ELR (cell line): Measurements from ENCODE around the gene THSD4.

Experiments
- DNase-seq: peaks from one replicate; pipeline ENCODE4 v3.0.0-alpha.2; 2015; ENCODE audit warnings: low read depth

The THSD4 gene

GRCh38 chr15:71455878-71456277 is 340.6 kb downstream of the THSD4 start:
- no peak for DNase-seq

GRCh38 chr15:71456362-71456761 is 341.1 kb downstream of the THSD4 start:
- DNase-seq, result no peak

- no peak for DNase-seq
Measured at GRCh38 chr15:71456811-71457210, 341.5 kb downstream of the THSD4 start.

GRCh38 chr15:71458089-71458660 is 342.9 kb downstream of the THSD4 start:
- no peak for DNase-seq

- no peak for DNase-seq
Measured at GRCh38 chr15:71461748-71462147, 346.5 kb downstream of the THSD4 start.

- DNase-seq, result no peak
Measured at GRCh38 chr15:71462638-71463037, 347.4 kb downstream of the THSD4 start.

- DNase-seq, result no peak
Measured at GRCh38 chr15:71463156-71463665, 347.9 kb downstream of the THSD4 start.

- DNase-seq, result peak; percentile 17
Measured at GRCh38 chr15:71465131-71465955, 350.1 kb downstream of the THSD4 start.

- DNase-seq, result no peak
Measured at GRCh38 chr15:71468715-71469114, 353.4 kb downstream of the THSD4 start.

GRCh38 chr15:71469413-71469812 is 354.1 kb downstream of the THSD4 start:
- DNase-seq, result no peak

- DNase-seq, result peak; percentile 23
Measured at GRCh38 chr15:71471347-71471746, 356.1 kb downstream of the THSD4 start.

GRCh38 chr15:71472566-71472965 is 357.3 kb downstream of the THSD4 start:
- no peak for DNase-seq

GRCh38 chr15:71473751-71474150 is 358.5 kb downstream of the THSD4 start:
- DNase-seq, result no peak

- no peak for DNase-seq
Measured at GRCh38 chr15:71476823-71477222, 361.6 kb downstream of the THSD4 start.

GRCh38 chr15:71480556-71480955 is 365.3 kb downstream of the THSD4 start:
- DNase-seq, result no peak

GRCh38 chr15:71484080-71484479 is 368.8 kb downstream of the THSD4 start:
- DNase-seq, result no peak

GRCh38 chr15:71485094-71485693 is 369.9 kb downstream of the THSD4 start:
- peak; percentile 28 for DNase-seq

- DNase-seq, result no peak
Measured at GRCh38 chr15:71489570-71489969, 374.3 kb downstream of the THSD4 start.

- no peak for DNase-seq
Measured at GRCh38 chr15:71493526-71493925, 378.3 kb downstream of the THSD4 start.

GRCh38 chr15:71494563-71495397 is 379.5 kb downstream of the THSD4 start:
- DNase-seq, result no peak

- DNase-seq, result no peak
Measured at GRCh38 chr15:71495398-71495780, 380.1 kb downstream of the THSD4 start.

GRCh38 chr15:71496336-71496955 is 381.2 kb downstream of the THSD4 start:
- peak; percentile 69 for DNase-seq
